Ovary (tissue), 9 donors: Measurements from ENCODE around the gene SNX9. TPM values are rescaled to one million over a fixed set of nuclear protein-coding genes. Genes with fewer than 3 reads are reported as not detected.

Source experiments
- DNase-seq, 5 donors: peaks; one replicate each; pipeline ENCODE4 v3.0.0-alpha.2; 2019 to 2020
- H3K27ac ChIP-seq, 2 donors: fragments of 200-600 bp; one replicate each; pipeline versions ENCODE4 v1.5.1 to v1.8.0; 2019 to 2022
- H3K27me3 ChIP-seq: fragments of 200-600 bp; one replicate; pipeline ENCODE4 v1.8.0; 2022
- H3K36me3 ChIP-seq: fragments of 200-600 bp; sonication (generic); one replicate; pipeline ENCODE4 v1.5.1; 2019
- H3K4me1 ChIP-seq: one replicate; pipeline ENCODE4 v1.8.1; 2013; ENCODE audit warnings: mild to moderate bottlenecking, moderate library complexity; ENCODE audit not compliant: insufficient read depth
- H3K4me3 ChIP-seq: fragments of 200-600 bp; sonication (generic); one replicate; pipeline ENCODE4 v1.5.1; 2017
- H3K9me3 ChIP-seq, 2 donors: fragments of 200-600 bp in 1 of 2; sonication (generic) in 1 of 2; one replicate each; pipeline versions ENCODE4 v1.5.1 to v1.8.1; 2013 to 2019; ENCODE audit warnings: mild to moderate bottlenecking in 1 of 2, moderate library complexity in 1 of 2
- CTCF ChIP-seq, 3 donors: fragments of 450-650 bp in 2 of 3; fragments of 200-600 bp in 1 of 3; IDR thresholded peaks; one replicate each; pipeline versions ENCODE4 v1.5.1 to v1.8.0; 2016 to 2022; ENCODE audit warnings: antibody characterized with exemption in 3 of 3, mild to moderate bottlenecking in 1 of 3
- EP300 ChIP-seq: sonication (generic); formaldehyde crosslinking; IDR thresholded peaks from one replicate; pipeline ENCODE4 v1.6.1; 2017; ENCODE audit warnings: antibody characterized with exemption
- POLR2A ChIP-seq: fragments of 450-650 bp; IDR thresholded peaks from one replicate; pipeline ENCODE4 v1.6.1; 2017; ENCODE audit warnings: antibody characterized with exemption, mild to moderate bottlenecking, moderate library complexity
- WGBS, 3 donors: extraction: QIAGEN DNeasy Blood & Tissue Kit in 1 of 3; methylation state at CpG; one replicate each; pipeline versions ENCODE4 v1.1.5 to v1.1.7; 2013 to 2017; 5-methylcytosine and 5-hydroxymethylcytosine counted together
- intact Hi-C, 4 donors: fragments of 100-400 bp; cut with DNase I; formaldehyde crosslinking; loops; one replicate each; pipeline versions ENCODE4 v1.11.0 to v1.15.1; 2022 to 2023
- polyA plus RNA-seq, 2 donors: library from polyadenylated mRNA; stranded (reverse); fragments of 200-250 nt in 1 of 2; fragments of 350-450 nt in 1 of 2; fragmentation: Illumina TruSeq in 1 of 2; extraction: RNeasy Lipid Tissue Mini Kit (QIAGEN cat#74804) in 1 of 2; gene quantifications; one replicate each; pipeline ENCODE4 v1.2.3, GENCODE V29; 2013 to 2014
- total RNA-seq, 7 donors: library from RNA; depleted of rRNA in 2 of 7; stranded (reverse); fragments of >200 nt in 2 of 7; fragmentation: NEBNext Ultra II Directional in 3 of 7; extraction: Animal tissue kit (Norgen Biotek cat#: 25700) in 3 of 7; gene quantifications; one replicate each; pipeline versions ENCODE4 v1.1.0 to v1.2.4, GENCODE V29; 2016 to 2023
- donor health status: DM: no; HTN: no; CAD: no; lungs with moderate emphysema.
- donor health status: DM: no; HTN: no; CAD: no.
- donor health status: Bipolar disorder and iron deficiency.
- donor health status: DM: yes; HTN: yes; CAD: no.
- donor health status: DM: no; HTN: no; CAD: no.
- donor health status: DM: yes; HTN: yes; CAD: no.

Gene SNX9
- total and polyA plus RNA-seq, 9 donors, result 31.2 to 48.0 (median 38.7) TPM

DNA sequence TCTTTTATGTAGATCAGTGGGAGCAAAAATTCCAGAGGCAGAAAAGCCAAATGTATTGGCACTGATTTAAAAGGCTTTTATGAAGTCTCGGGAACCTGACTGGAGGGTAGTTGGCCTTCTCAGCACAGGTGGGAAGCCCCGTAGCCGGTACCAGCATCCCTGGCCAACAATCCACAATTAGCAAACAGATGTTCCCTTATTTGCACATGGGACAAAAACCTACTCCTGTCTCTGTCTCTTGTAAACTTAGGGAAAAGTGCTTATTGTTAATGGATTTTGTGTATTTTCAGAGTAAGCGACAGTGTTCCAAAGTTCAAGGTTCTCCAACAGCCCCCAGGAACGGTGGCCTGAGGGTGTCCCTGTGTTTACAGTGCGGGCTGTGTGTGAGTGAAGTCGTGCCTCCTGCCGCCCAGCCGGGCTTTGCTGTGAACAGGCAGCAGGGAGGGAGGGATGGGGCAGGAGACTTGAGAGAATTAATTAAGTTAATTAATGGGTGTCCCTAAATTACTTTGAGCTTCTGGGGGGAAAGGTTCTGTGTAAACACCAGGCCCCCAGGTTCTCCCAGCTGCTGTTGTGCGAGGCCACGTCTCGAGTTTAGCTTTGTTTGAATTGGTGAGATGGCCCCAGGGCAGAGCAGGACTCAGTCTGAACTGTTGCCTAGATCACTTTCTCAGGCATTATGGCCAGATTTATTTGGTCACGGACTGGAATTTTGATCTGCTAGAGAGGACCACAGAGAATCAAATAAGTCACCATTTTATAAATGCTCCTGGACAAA is 162.5 kb downstream of the SNX9 start:
- 64 to 70% (median 66%) methylated on average over 13 of the region's 13 CpGs for WGBS, 3 donors
- intact Hi-C loops, result loop anchor here in 2 of 4 donors (10.0 kb wide), 2 partner anchors 79 to 89 kb away; no protein-coding TSS in a partner anchor
- Histone ChIP-seq H3K9me3 (no peaks in the 10 kb centered on the region), H3K36me3 (no peaks in the 10 kb centered on the region), H3K27ac (no peak overlapping the region), H3K4me1 (peaks cover 11% of the 10 kb centered on the region), H3K4me3 (no peak overlapping the region), H3K27me3 (no peaks in the 10 kb centered on the region)
- DNase-seq, result no peak
- TF ChIP-seq CTCF (IDR thresholded peaks at IDR 0.05) (no peak), POLR2A (no peak), EP300 (no peak)

DNA sequence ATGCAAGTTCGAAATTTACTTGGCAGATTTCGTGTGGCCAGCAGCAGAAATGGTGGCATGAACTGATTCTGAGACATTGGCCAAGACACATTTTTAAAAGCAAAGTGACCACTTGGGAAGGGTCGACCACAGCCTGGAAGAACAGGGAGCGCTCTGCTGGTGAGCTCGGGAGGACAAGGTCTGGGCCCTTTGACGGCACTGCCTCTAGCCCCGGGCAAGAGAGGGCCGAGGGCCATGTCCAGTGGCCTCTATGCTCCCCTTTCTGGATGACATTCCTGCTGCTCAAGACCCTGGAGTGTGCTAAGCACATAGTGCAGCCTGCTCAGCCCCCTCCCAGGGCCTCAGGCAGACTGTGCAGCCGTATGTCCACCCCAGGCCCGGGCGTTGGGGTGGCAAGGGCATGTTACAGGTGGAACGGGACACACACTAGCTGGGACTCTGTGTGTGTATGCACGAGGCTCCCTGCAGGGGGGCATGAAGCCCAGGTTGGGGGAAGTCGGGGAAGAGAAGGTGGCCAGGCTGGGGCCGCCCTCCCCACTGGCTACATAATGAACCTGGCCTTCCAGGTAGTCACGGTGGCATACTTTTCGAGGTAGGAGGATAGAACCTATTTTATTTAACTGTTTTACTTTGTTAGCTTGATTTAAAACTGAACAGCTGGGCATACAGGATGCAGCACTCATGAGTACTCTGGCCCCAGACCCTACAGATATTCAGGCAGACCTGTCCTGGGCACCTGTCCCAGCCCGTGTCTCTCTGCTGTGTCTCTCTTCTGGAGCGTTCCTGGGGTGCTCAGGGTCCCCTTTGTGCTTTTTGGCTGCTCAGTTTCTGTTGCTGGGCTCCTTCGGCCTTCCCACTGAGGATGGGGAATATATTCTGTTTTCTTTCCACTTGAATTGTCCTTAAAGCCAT is 165.0 kb downstream of the SNX9 start:
- no peak for DNase-seq
- Histone ChIP-seq H3K36me3 (no peaks in the 10 kb centered on the region), H3K9me3 (no peaks in the 10 kb centered on the region), H3K4me3 (no peak overlapping the region), H3K4me1 (peaks cover 11% of the 10 kb centered on the region), H3K27me3 (no peaks in the 10 kb centered on the region), H3K27ac (no peak overlapping the region)
- intact Hi-C loops, result loop anchor here in 2 of 4 donors (10.0 kb wide), 2 partner anchors 77 to 87 kb away; no protein-coding TSS in a partner anchor
- no peak for TF ChIP-seq CTCF (IDR thresholded peaks at IDR 0.05)
- no peak for TF ChIP-seq POLR2A
- TF ChIP-seq EP300, result no peak
- WGBS, 3 donors, result 92 to 96% (median 94%) methylated on average over 20 of the region's 20 CpGs

DNA sequence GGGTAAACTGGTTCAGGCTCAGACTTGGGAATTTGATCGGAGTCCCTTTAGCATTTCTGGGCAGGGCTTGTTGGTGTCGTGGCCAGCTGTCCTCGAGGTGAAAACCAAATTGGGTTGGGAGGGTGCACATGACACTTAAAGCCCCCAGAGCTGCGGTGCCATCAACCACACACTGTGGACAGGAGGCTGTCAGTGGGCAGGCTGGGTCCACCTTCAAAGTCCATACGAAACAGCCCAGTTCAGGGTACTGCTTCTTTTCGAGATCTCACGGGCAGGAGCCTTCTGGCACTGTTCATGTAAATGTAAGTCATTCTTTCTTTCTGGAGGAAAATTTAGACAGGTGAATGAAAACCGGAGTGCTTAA is 165.6 kb downstream of the SNX9 start:
- no peak for TF ChIP-seq EP300
- Histone ChIP-seq H3K4me3 (no peak overlapping the region), H3K36me3 (no peaks in the 10 kb centered on the region), H3K27ac (no peak overlapping the region), H3K27me3 (no peaks in the 10 kb centered on the region), H3K4me1 (peaks cover 11% of the 10 kb centered on the region), H3K9me3 (no peaks in the 10 kb centered on the region)
- 86 to 95% (median 89%) methylated on average over 8 of the region's 8 CpGs for WGBS, 3 donors
- intact Hi-C loops, result loop anchor here in 2 of 4 donors (10.0 kb wide), 2 partner anchors 76 to 86 kb away; no protein-coding TSS in a partner anchor
- no peak for DNase-seq

DNA sequence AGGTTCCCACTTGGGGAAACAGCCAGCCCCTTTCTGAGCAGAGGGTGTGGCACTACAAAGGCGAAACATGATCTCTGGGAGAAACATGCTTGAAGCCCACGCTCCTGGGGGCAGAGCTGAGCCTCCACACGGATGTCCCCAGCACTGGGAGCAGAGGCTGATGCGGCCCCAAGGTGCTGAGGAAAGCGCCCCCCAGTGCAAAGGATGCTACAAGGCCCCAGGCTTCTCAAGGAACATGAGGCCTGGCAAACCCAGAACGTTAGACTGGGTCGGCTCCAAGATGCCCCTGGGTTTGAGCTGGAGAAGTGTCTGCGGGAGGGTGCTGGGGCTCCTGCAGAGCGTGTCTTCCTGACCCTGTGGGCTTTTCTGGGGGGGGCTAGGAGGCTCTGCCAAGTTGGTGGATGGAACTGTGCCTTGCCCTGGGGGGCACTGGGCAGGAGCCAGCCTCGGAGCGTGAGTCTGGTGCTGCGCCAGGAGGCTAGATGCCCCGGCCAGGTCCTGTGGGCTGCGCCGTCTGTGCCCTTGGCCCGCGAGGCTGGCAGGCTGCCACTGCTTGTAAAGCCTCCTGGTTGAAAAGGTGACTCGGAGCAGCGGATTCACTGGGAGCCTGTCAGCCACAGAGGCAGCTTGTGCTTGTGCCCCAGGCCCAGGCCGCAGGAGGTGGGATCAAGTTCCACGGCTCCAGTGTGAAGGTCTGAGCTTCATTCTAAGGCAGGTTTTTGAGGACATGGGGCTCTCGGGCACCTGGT is 166.7 kb downstream of the SNX9 start:
- Histone ChIP-seq H3K36me3 (no peaks in the 10 kb centered on the region), H3K4me3 (no peak overlapping the region), H3K27me3 (no peaks in the 10 kb centered on the region), H3K4me1 (peaks cover 11% of the 10 kb centered on the region), H3K9me3 (no peaks in the 10 kb centered on the region), H3K27ac (no peak overlapping the region)
- WGBS, 3 donors, result 29 to 50% (median 38%) methylated on average over 20 to 22 of the region's 22 CpGs
- intact Hi-C loops, result loop anchor here in 2 of 4 donors (10.0 kb wide), 2 partner anchors 75 to 85 kb away; no protein-coding TSS in a partner anchor
- peak; percentile 60 to 83 (median 77) for DNase-seq
- TF ChIP-seq POLR2A, result no peak
- TF ChIP-seq EP300, result no peak
- no peak for TF ChIP-seq CTCF (IDR thresholded peaks at IDR 0.05)
